ENCODE data around the gene MAP2K6. TPM values are rescaled to one million over a fixed set of nuclear protein-coding genes. Genes with fewer than 3 reads are reported as not detected.

MAP2K6 gene
- total RNA-seq, 2 experiments from 2014 or later = 5.3 to 6.9 TPM

- Mint-ChIP-seq H3K27me3 (no peaks in the 10 kb centered on the region), H3K4me1 (no peaks in the 10 kb centered on the region), H3K4me3 (no peak overlapping the region), H3K27ac (no peak overlapping the region), H3K36me3 (ENCODE audit: low read depth) (no peaks in the 10 kb centered on the region), H3K9me3 (no peaks in the 10 kb centered on the region)
- CTCF ChIA-PET = interaction anchor here (1.4 to 5.1 kb wide), 2 partner anchors 8 to 16 kb away, joined by 3 to 22 read pairs; no protein-coding TSS in a partner anchor
- POLR2A ChIA-PET = no interaction called here
- no peak for DNase-seq
Observed at GRCh38 chr17:69411766-69412165, 2.7 kb upstream of the MAP2K6 start.

GRCh38 chr17:69412251-69412671 lies 2.2 kb upstream of the MAP2K6 start:
- no peaks in the 10 kb centered on the region for H3K9me3 Mint-ChIP-seq
- no peak overlapping the region for H3K27ac Mint-ChIP-seq
- no peaks in the 10 kb centered on the region for H3K36me3 Mint-ChIP-seq (ENCODE audit: low read depth)
- CTCF ChIA-PET = interaction anchor here (1.4 to 5.1 kb wide), 2 partner anchors 8 to 17 kb away, joined by 3 to 22 read pairs; no protein-coding TSS in a partner anchor
- no peak overlapping the region for H3K4me3 Mint-ChIP-seq
- POLR2A ChIA-PET = no interaction called here
- no peaks in the 10 kb centered on the region for H3K4me1 Mint-ChIP-seq
- no peak for DNase-seq
- no peaks in the 10 kb centered on the region for H3K27me3 Mint-ChIP-seq

- ChIA-PET POLR2A (interaction anchor here (1.3 to 2.4 kb wide), 3 partner anchors 9 to 88 kb away, joined by 3 to 12 read pairs (median 7); partner anchors contain the start of gene ABCA5), CTCF (interaction anchor here (1.1 to 2.1 kb wide), 5 partner anchors 8 to 91 kb away, joined by 3 to 15 read pairs (median 5); partner anchors contain the start of gene ABCA5)
- no peak for DNase-seq
- no peaks in the 10 kb centered on the region for H3K9me3 Mint-ChIP-seq
- H3K4me3 Mint-ChIP-seq = no peak overlapping the region
- no peak overlapping the region for H3K27ac Mint-ChIP-seq
- H3K27me3 Mint-ChIP-seq = no peaks in the 10 kb centered on the region
- no peaks in the 10 kb centered on the region for H3K36me3 Mint-ChIP-seq (ENCODE audit: low read depth)
- peaks cover 2% of the 10 kb centered on the region for H3K4me1 Mint-ChIP-seq
Observed at GRCh38 chr17:69415431-69415830, 934 bp downstream of the MAP2K6 start.

- Mint-ChIP-seq H3K4me3 (no peak overlapping the region), H3K4me1 (peaks cover 2% of the 10 kb centered on the region), H3K27ac (no peak overlapping the region), H3K36me3 (ENCODE audit: low read depth) (no peaks in the 10 kb centered on the region), H3K27me3 (no peaks in the 10 kb centered on the region), H3K9me3 (no peaks in the 10 kb centered on the region)
- no peak for DNase-seq
- POLR2A ChIA-PET = no interaction called here
- CTCF ChIA-PET = no interaction called here
Observed at GRCh38 chr17:69417545-69418483, 3.3 kb downstream of the MAP2K6 start.

- Mint-ChIP-seq H3K27ac (no peak overlapping the region), H3K27me3 (no peaks in the 10 kb centered on the region), H3K4me1 (peaks cover 9% of the 10 kb centered on the region), H3K36me3 (ENCODE audit: low read depth) (peaks cover 2% of the 10 kb centered on the region), H3K9me3 (no peaks in the 10 kb centered on the region), H3K4me3 (no peak overlapping the region)
- DNase-seq = no peak
- CTCF ChIA-PET = no interaction called here
- POLR2A ChIA-PET = no interaction called here
Observed at GRCh38 chr17:69418535-69418934, 4.0 kb downstream of the MAP2K6 start.

GRCh38 chr17:69423450-69423849 lies 9.0 kb downstream of the MAP2K6 start:
- Mint-ChIP-seq H3K27me3 (no peaks in the 10 kb centered on the region), H3K4me3 (no peak overlapping the region), H3K9me3 (no peaks in the 10 kb centered on the region), H3K4me1 (peaks cover 20% of the 10 kb centered on the region), H3K36me3 (ENCODE audit: low read depth) (peaks cover 2% of the 10 kb centered on the region), H3K27ac (peak overlapping the region; percentile 73)
- CTCF ChIA-PET = interaction anchor here (0.8 to 1.6 kb wide), 2 partner anchors 8 to 29 kb away, joined by 3 to 5 read pairs; partner anchors contain the start of gene MAP2K6
- POLR2A ChIA-PET = interaction anchor here (0.9 to 2.6 kb wide), 2 partner anchors 9 to 15 kb away, joined by 3 to 7 read pairs; partner anchors contain the start of gene MAP2K6
- DNase-seq = peak; percentile 27

- no peaks in the 10 kb centered on the region for H3K9me3 Mint-ChIP-seq
- H3K27ac Mint-ChIP-seq = no peak overlapping the region
- POLR2A ChIA-PET = interaction anchor here (2.6 kb wide), 1 partner anchor 10 kb away, joined by 7 read pairs; the partner anchor contains the start of gene MAP2K6
Observed at GRCh38 chr17:69424287-69425041, 10.0 kb downstream of the MAP2K6 start.

GRCh38 chr17:69425978-69426377 lies 11.5 kb downstream of the MAP2K6 start:
- POLR2A ChIA-PET = interaction anchor here (2.6 kb wide), 1 partner anchor 11 kb away, joined by 7 read pairs; the partner anchor contains the start of gene MAP2K6

More at GRCh38 chr17:69424287-69425041, 10.0 kb downstream of the MAP2K6 start:
- Mint-ChIP-seq H3K36me3 (ENCODE audit: low read depth) (peaks cover 2% of the 10 kb centered on the region), H3K4me3 (no peak overlapping the region), H3K27me3 (no peaks in the 10 kb centered on the region), H3K4me1 (peaks cover 21% of the 10 kb centered on the region)
- CTCF ChIA-PET = interaction anchor here (1.6 kb wide), 1 partner anchor 9 kb away, joined by 5 read pairs; the partner anchor contains the start of gene MAP2K6
- no peak for DNase-seq

GRCh38 chr17:69427486-69428197 lies 13.1 kb downstream of the MAP2K6 start:
- no peaks in the 10 kb centered on the region for H3K9me3 Mint-ChIP-seq
- CTCF ChIA-PET = interaction anchor here (0.5 to 1.5 kb wide), 2 partner anchors 33 to 78 kb away, joined by 3 to 6 read pairs; no protein-coding TSS in a partner anchor
- no peak for DNase-seq
- H3K36me3 Mint-ChIP-seq (ENCODE audit: low read depth) = peaks cover 2% of the 10 kb centered on the region
- POLR2A ChIA-PET = interaction anchor here (1.0 kb wide), 1 partner anchor 13 kb away, joined by 3 read pairs; the partner anchor contains the start of gene MAP2K6
- no peaks in the 10 kb centered on the region for H3K27me3 Mint-ChIP-seq
- H3K4me3 Mint-ChIP-seq = no peak overlapping the region
- no peak overlapping the region for H3K27ac Mint-ChIP-seq
- peaks cover 29% of the 10 kb centered on the region for H3K4me1 Mint-ChIP-seq

More at GRCh38 chr17:69425978-69426377, 11.5 kb downstream of the MAP2K6 start:
- no peak overlapping the region for H3K27ac Mint-ChIP-seq
- H3K9me3 Mint-ChIP-seq = no peaks in the 10 kb centered on the region
- H3K27me3 Mint-ChIP-seq = no peaks in the 10 kb centered on the region
- H3K4me1 Mint-ChIP-seq = peaks cover 29% of the 10 kb centered on the region
- H3K36me3 Mint-ChIP-seq (ENCODE audit: low read depth) = peaks cover 2% of the 10 kb centered on the region
- no peak overlapping the region for H3K4me3 Mint-ChIP-seq
- DNase-seq = no peak
- CTCF ChIA-PET = interaction anchor here (1.5 kb wide), 1 partner anchor 31 kb away, joined by 3 read pairs; no protein-coding TSS in a partner anchor

- DNase-seq = no peak
- no peaks in the 10 kb centered on the region for H3K9me3 Mint-ChIP-seq
- H3K4me1 Mint-ChIP-seq = peaks cover 24% of the 10 kb centered on the region
- H3K27ac Mint-ChIP-seq = no peak overlapping the region
- no peaks in the 10 kb centered on the region for H3K27me3 Mint-ChIP-seq
- H3K36me3 Mint-ChIP-seq (ENCODE audit: low read depth) = peaks cover under 1% of the 10 kb centered on the region
- ChIA-PET CTCF (no interaction called here), POLR2A (interaction anchor here (1.0 kb wide), 1 partner anchor 14 kb away, joined by 3 read pairs; the partner anchor contains the start of gene MAP2K6)
- no peak overlapping the region for H3K4me3 Mint-ChIP-seq
Observed at GRCh38 chr17:69428252-69428980, 13.9 kb downstream of the MAP2K6 start.

GRCh38 chr17:69430488-69430887 lies 16.0 kb downstream of the MAP2K6 start:
- DNase-seq = no peak
- CTCF ChIA-PET = interaction anchor here (2.1 kb wide), 2 partner anchors 35 to 92 kb away, joined by 7 read pairs; no protein-coding TSS in a partner anchor
- H3K4me1 Mint-ChIP-seq = peaks cover 9% of the 10 kb centered on the region
- H3K9me3 Mint-ChIP-seq = no peaks in the 10 kb centered on the region
- no peak overlapping the region for H3K4me3 Mint-ChIP-seq
- H3K27me3 Mint-ChIP-seq = no peaks in the 10 kb centered on the region
- H3K27ac Mint-ChIP-seq = no peak overlapping the region
- no peaks in the 10 kb centered on the region for H3K36me3 Mint-ChIP-seq (ENCODE audit: low read depth)
- POLR2A ChIA-PET = no interaction called here
